ENCODE data around the gene RPL10. TPM values are rescaled to one million over a fixed set of nuclear protein-coding genes. Genes with fewer than 3 reads are reported as not detected.

The RPL10 gene
- total RNA-seq = 2,212 and 2,409 TPM in 2 replicates

GRCh38 chrX:154397888-154398667, at the start of gene RPL10:
RPL10 (plus strand) TSS chrX:154398377; CDS start chrX:154398520, 143 bp downstream.

GRCh38 chrX:154374313-154375155, 23.6 kb upstream of the RPL10 start, which contains the start of gene FLNA:
FLNA (minus strand) TSS chrX:154374634; CDS start chrX:154371245, 3,389 bp downstream.

GRCh38 chrX:154378799-154379568, 19.2 kb upstream of the RPL10 start, which contains the start of gene EMD:
EMD (plus strand) TSS chrX:154379295; CDS start chrX:154379485, 190 bp downstream.

DNA sequence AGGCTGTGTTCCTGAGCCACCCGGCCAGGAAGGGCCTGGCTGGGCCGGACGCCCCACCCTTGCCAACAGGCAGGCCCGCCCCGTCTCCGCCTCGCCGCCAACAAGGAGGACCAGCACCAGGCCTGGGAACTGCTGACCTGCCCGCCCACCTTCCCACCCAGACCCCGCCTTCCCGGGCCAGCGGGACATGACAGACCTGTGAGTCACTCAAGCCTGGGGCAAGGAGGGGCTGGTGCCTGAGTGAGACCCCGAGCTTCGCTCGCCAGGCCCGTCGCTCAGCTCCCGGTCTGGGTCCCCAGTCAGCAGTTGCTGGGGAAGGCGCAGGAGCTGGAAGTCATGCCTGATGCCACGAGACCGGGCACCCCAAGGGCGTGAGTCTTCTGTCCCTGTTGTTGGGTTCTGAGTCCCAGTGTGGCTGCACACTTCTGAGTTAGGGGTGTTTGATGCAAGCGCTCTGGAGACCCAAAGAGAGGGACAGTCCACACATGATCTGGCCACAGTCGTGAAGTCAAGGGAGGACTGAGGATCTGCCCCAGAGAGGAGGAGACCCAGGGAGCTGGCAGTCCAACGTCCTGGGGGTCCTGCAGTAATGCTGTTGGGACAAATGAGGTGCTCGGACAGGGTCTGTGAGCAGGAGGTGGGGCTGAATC, 11.2 kb downstream of the RPL10 start, which contains the start of gene DNASE1L1:
Gene DNASE1L1 (minus strand): TSS at position 33 of the 650 bp plus-strand sequence. CDS start 3,686 bp downstream, outside the sequence.

DNA sequence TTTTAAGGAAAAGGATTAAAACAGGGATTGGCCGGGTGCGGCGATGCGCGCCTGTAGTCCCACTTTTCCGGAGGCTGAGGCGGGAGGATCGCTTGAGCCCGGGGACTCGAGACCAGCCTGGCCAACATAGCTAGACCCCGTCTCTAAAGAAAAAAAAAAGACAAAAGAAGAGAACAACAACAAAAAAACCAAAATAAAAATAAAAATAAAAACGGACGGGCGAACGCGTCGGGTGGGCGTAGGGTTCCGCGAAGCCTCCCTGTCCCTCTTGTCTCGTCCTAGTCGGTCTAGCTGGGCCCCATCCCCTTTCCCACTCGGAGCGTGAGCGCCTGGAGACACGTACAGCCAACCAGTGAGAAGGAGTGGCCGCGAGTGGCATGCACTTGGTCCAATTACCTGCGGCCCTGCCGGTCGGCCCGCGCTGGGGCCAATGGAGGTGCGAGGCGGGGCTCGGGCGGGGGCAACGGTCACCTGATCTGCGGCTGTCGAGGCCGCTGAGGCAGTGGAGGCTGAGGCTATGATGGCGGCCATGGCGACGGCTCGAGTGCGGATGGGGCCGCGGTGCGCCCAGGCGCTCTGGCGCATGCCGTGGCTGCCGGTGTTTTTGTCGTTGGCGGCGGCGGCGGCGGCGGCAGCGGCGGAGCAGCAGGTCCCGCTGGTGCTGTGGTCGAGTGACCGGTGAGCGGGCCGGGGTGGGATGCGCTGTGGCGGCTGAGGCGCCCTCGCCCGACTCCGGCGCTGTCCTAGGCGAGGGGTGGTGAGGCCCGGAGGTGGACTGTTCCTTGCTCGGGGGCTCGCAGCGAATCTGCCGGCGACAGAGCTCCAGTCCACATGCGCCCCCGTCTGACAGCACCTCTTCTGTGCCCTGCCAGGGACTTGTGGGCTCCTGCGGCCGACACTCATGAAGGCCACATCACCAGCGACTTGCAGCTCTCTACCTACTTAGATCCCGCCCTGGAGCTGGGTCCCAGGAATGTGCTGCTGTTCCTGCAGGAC, 30.3 kb downstream of the RPL10 start, which contains the start of gene ATP6AP1:
Gene ATP6AP1 (plus strand): TSS at position 502 of the 996 bp plus-strand sequence. CDS start 16 bp downstream, at position 518.

GRCh38 chrX:154436983-154437752, 39.0 kb downstream of the RPL10 start, which contains the start of gene GDI1:
GDI1 (plus strand) TSS chrX:154437154; CDS start chrX:154437255, 101 bp downstream.

GRCh38 chrX:154443992-154444754, 46.0 kb downstream of the RPL10 start, which contains the start of gene FAM50A:
FAM50A (plus strand) TSS chrX:154444141; CDS start chrX:154444236, 95 bp downstream.

Other genes starting within 250 kb of the RPL10 start
- gene OPN1MW, start 215.8 kb upstream of the RPL10 start, total RNA-seq = not detected in 2 replicates
- not detected in 2 replicates for gene OPN1MW2, start 178.6 kb upstream of the RPL10 start, total RNA-seq
- not detected in 2 replicates for gene OPN1MW3, start 140.8 kb upstream of the RPL10 start, total RNA-seq
- gene TEX28, start 103.3 kb upstream of the RPL10 start, total RNA-seq = not detected in 2 replicates
- not detected in 2 replicates for gene TKTL1, start 102.6 kb upstream of the RPL10 start, total RNA-seq
- gene FLNA, start 23.7 kb upstream of the RPL10 start, total RNA-seq = 1,456 and 1,936 TPM in 2 replicates
- gene EMD, start 19.1 kb upstream of the RPL10 start, total RNA-seq = 19.1 and 26.7 TPM in 2 replicates
- gene DNASE1L1, start 10.9 kb downstream of the RPL10 start, total RNA-seq = 28.0 and 31.3 TPM in 2 replicates
- 23.0 and 27.3 TPM in 2 replicates for gene TAFAZZIN, start 13.2 kb downstream of the RPL10 start, total RNA-seq
- gene ATP6AP1, start 30.3 kb downstream of the RPL10 start, total RNA-seq = 42.0 and 109 TPM in 2 replicates
- 58.1 and 69.8 TPM in 2 replicates for gene GDI1, start 38.8 kb downstream of the RPL10 start, total RNA-seq
- gene FAM50A, start 45.8 kb downstream of the RPL10 start, total RNA-seq = 48.9 and 72.5 TPM in 2 replicates
- 5.1 and 39.3 TPM in 2 replicates for gene PLXNA3, start 59.9 kb downstream of the RPL10 start, total RNA-seq
- 9.4 and 10.3 TPM in 2 replicates for gene LAGE3, start 80.9 kb downstream of the RPL10 start, total RNA-seq
- gene UBL4A, start 88.2 kb downstream of the RPL10 start, total RNA-seq = 39.6 and 40.6 TPM in 2 replicates
- 15.4 and 30.3 TPM in 2 replicates for gene SLC10A3, start 92.3 kb downstream of the RPL10 start, total RNA-seq
- 24.6 and 35.1 TPM in 2 replicates for gene FAM3A, start 117.9 kb downstream of the RPL10 start, total RNA-seq
- 22.9 and 50.0 TPM in 2 replicates for gene G6PD, start 148.5 kb downstream of the RPL10 start, total RNA-seq
- 8.5 and 8.9 TPM in 2 replicates for gene IKBKG, start 149.2 kb downstream of the RPL10 start, total RNA-seq
- gene CTAG1A, start 186.8 kb downstream of the RPL10 start, total RNA-seq = not detected in 2 replicates
- gene CTAG1B, start 220.9 kb downstream of the RPL10 start, total RNA-seq = not detected in 2 replicates